Fibroblast of pulmonary artery (primary cell): ENCODE data around the gene STX4.

Experiments used
- DNase-seq: peaks from one replicate; pipeline ENCODE4 v3.0.0-alpha.2; 2010; ENCODE audit warnings: low read depth
- H3K4me3 ChIP-seq: replicated peaks from 2 replicates; pipeline ENCODE4 v1.5.1; 2011; ENCODE audit warnings: low read depth, mild to moderate bottlenecking, control low read depth, low read length, moderate library complexity
- TF ChIP-seq, protein P1 (sequence below): IDR thresholded peaks from 2 replicates; pipeline ENCODE4 v1.5.1; 2011; ENCODE audit warnings: mild to moderate bottlenecking, control low read depth, low read length, inconsistent platforms; ENCODE audit errors: missing control alignments

STX4 gene

GRCh38 chr16:31071861-31072260 lies 38.5 kb downstream of the STX4 start:
- peak overlapping the region; percentile 99 for H3K4me3 ChIP-seq
- TF ChIP-seq, protein P1, sequence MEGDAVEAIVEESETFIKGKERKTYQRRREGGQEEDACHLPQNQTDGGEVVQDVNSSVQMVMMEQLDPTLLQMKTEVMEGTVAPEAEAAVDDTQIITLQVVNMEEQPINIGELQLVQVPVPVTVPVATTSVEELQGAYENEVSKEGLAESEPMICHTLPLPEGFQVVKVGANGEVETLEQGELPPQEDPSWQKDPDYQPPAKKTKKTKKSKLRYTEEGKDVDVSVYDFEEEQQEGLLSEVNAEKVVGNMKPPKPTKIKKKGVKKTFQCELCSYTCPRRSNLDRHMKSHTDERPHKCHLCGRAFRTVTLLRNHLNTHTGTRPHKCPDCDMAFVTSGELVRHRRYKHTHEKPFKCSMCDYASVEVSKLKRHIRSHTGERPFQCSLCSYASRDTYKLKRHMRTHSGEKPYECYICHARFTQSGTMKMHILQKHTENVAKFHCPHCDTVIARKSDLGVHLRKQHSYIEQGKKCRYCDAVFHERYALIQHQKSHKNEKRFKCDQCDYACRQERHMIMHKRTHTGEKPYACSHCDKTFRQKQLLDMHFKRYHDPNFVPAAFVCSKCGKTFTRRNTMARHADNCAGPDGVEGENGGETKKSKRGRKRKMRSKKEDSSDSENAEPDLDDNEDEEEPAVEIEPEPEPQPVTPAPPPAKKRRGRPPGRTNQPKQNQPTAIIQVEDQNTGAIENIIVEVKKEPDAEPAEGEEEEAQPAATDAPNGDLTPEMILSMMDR = no peak
- DNase-seq = peak; percentile 52

DNA sequence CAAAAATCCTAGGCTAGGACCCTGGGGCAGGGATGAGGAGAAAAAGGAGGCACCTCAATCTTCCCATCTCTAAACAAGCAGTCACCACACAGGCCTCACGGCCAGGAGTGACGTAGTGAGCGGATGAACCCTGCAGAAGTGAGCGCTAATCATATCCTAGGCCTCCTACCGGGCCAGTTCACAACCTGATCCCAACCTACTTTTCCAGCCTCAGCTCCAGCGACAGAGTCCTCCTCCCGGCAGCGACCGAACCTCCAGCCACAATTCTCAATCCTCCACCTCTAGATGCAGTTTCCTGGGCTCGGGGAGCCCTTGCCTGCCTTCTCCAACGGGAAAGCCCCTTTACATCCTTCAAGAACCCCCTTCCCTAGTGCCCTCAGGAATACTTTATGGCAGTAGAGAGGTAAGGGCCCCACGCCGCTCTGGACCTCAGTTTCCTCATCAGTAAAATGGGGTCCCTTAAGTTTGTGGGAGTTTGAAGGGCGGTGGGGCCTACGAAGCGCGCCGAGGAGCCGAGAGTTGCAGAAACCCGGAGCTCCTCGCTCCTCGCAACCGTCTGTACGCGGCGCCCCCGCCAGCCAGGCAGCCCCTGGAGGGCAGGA lies 39.3 kb downstream of the STX4 start:
- TF ChIP-seq, protein P1 = no peak
- peak; percentile 45 for DNase-seq
- H3K4me3 ChIP-seq = peak overlapping the region; percentile 99

DNA sequence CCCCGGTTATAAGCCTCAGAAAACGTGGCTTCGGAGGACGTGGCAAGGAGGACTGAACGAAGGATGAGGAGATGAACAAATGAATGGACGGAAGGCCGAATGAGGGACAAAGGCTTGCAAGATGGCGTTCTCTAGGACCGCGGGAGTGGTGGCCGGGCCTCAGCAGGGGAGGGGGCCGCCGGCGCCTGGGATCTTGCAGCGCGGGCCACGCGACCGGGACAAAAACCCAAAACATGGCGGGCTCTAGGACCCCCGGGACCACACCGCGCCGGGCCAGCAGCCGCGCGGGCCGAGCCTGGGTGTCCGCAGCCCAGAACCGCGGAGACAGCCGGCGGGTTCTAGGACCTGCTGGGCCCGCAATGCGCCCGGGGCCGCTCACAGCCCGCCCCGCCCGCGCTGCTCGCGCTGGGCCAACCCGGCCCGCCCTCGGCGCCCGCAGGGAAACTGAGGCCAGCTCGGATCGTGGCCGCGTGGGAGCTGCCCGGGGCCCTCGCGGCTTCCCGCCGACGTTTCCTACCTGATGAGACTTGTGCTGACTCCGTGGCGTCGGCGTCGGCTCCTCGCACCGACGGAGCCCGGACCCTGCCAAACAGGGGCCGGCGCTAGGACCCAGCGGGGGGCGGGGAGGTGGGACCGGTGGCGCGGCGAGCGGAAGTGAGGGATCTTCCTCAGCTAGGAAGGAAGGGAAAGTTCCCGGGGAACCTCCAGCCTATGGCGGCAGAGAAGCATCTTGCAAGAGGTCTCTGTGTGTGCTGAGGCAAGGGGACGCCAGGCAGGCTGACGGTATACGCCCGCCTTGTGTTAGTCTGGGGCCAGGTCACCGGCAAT lies 40.0 kb downstream of the STX4 start:
- H3K4me3 ChIP-seq = peak overlapping the region; percentile 99
- TF ChIP-seq, protein P1 = no peak

GRCh38 chr16:31073970-31074813 lies 40.8 kb downstream of the STX4 start, which contains the start of the genes ZNF646 and ZNF668:
Gene ZNF646, plus strand, starts transcription at chr16:31074422. Its CDS starts 1,903 bp downstream, at chr16:31076325.
Gene ZNF668, minus strand, starts transcription at chr16:31074240. Its CDS starts 9,781 bp downstream, at chr16:31064459.
- DNase-seq = peak; percentile 100
- peak within 1 kb of the TSS; percentile 99 for H3K4me3 ChIP-seq
- TF ChIP-seq, protein P1 = no peak

More for the DNA sequence above, 40.0 kb downstream of the STX4 start:
- peak; percentile 91 for DNase-seq

GRCh38 chr16:31074814-31075183 lies 41.4 kb downstream of the STX4 start:
- DNase-seq = peak; percentile 18
- peak overlapping the region; percentile 99 for H3K4me3 ChIP-seq
- TF ChIP-seq, protein P1 = no peak

- no peak overlapping the region for H3K4me3 ChIP-seq
- DNase-seq = no peak
- TF ChIP-seq, protein P1 = no peak
Measured at GRCh38 chr16:31076319-31076718, 43.0 kb downstream of the STX4 start.
